Rectal smooth muscle tissue (tissue), 1 donor: Measurements from ENCODE around the gene EXOSC1.

Experiments
- H3K27ac ChIP-seq: one replicate; pipeline ENCODE4 v1.7.0; 2013; ENCODE audit warnings: low read depth, low read length, inconsistent platforms
- H3K27me3 ChIP-seq: one replicate; pipeline ENCODE4 v1.7.0; 2013; ENCODE audit warnings: low read length; ENCODE audit not compliant: control insufficient read depth, insufficient read depth
- H3K36me3 ChIP-seq: one replicate; pipeline ENCODE4 v1.7.0; 2013; ENCODE audit warnings: low read length; ENCODE audit not compliant: control insufficient read depth, insufficient read depth
- H3K4me1 ChIP-seq: one replicate; pipeline ENCODE4 v1.7.0; 2013; ENCODE audit warnings: low read length; ENCODE audit not compliant: control insufficient read depth, insufficient read depth
- H3K4me3 ChIP-seq: one replicate; pipeline ENCODE4 v1.7.0; 2013; ENCODE audit warnings: low read length
- H3K9ac ChIP-seq: one replicate; pipeline ENCODE4 v1.7.0; 2013; ENCODE audit warnings: low read length

Gene EXOSC1

GRCh38 chr10:97401455-97401919 is 44.3 kb downstream of the EXOSC1 start:
- no peak overlapping the region for H3K27ac ChIP-seq
- H3K4me3 ChIP-seq: peak overlapping the region; percentile 68
- no peaks in the 10 kb centered on the region for H3K27me3 ChIP-seq
- H3K36me3 ChIP-seq: peaks cover under 1% of the 10 kb centered on the region
- no peak overlapping the region for H3K9ac ChIP-seq
- H3K4me1 ChIP-seq: peaks cover 9% of the 10 kb centered on the region

- Histone ChIP-seq H3K4me1 (peaks cover 9% of the 10 kb centered on the region), H3K36me3 (peaks cover 6% of the 10 kb centered on the region), H3K27ac (peak within 1 kb of the TSS; percentile 27), H3K27me3 (no peaks in the 10 kb centered on the region), H3K9ac (peak within 1 kb of the TSS; percentile 27), H3K4me3 (peak within 1 kb of the TSS; percentile 68)
Measured at GRCh38 chr10:97400665-97401454, 44.9 kb downstream of the EXOSC1 start, which contains the start of gene RRP12. RRP12 (minus strand) TSS chr10:97401340; CDS start chr10:97401231, 109 bp downstream.

GRCh38 chr10:97399843-97400545 is 45.8 kb downstream of the EXOSC1 start:
- Histone ChIP-seq H3K9ac (peak overlapping the region; percentile 27), H3K4me1 (peaks cover 9% of the 10 kb centered on the region), H3K27me3 (no peaks in the 10 kb centered on the region), H3K27ac (peak overlapping the region; percentile 27), H3K36me3 (peaks cover 7% of the 10 kb centered on the region), H3K4me3 (peak overlapping the region; percentile 68)

GRCh38 chr10:97396056-97396455 is 49.8 kb downstream of the EXOSC1 start:
- Histone ChIP-seq H3K36me3 (peaks cover 7% of the 10 kb centered on the region), H3K27ac (no peak overlapping the region), H3K4me3 (no peak overlapping the region), H3K27me3 (no peaks in the 10 kb centered on the region), H3K9ac (no peak overlapping the region), H3K4me1 (peaks cover 9% of the 10 kb centered on the region)

GRCh38 chr10:97393034-97393573 is 52.7 kb downstream of the EXOSC1 start:
- Histone ChIP-seq H3K4me3 (no peak overlapping the region), H3K27ac (no peak overlapping the region), H3K9ac (no peak overlapping the region), H3K36me3 (peaks cover 16% of the 10 kb centered on the region), H3K4me1 (no peaks in the 10 kb centered on the region), H3K27me3 (no peaks in the 10 kb centered on the region)

- peaks cover 15% of the 10 kb centered on the region for H3K36me3 ChIP-seq
Measured at GRCh38 chr10:97390091-97390490, 55.7 kb downstream of the EXOSC1 start.

GRCh38 chr10:97388152-97388551 is 57.7 kb downstream of the EXOSC1 start:
- H3K4me3 ChIP-seq: no peak overlapping the region
- H3K4me1 ChIP-seq: no peaks in the 10 kb centered on the region
- H3K9ac ChIP-seq: no peak overlapping the region
- H3K27ac ChIP-seq: no peak overlapping the region
- H3K27me3 ChIP-seq: no peaks in the 10 kb centered on the region
- peaks cover 17% of the 10 kb centered on the region for H3K36me3 ChIP-seq

More at GRCh38 chr10:97390091-97390490, 55.7 kb downstream of the EXOSC1 start:
- no peaks in the 10 kb centered on the region for H3K27me3 ChIP-seq
- H3K4me1 ChIP-seq: no peaks in the 10 kb centered on the region
- no peak overlapping the region for H3K27ac ChIP-seq
- no peak overlapping the region for H3K9ac ChIP-seq
- H3K4me3 ChIP-seq: no peak overlapping the region
